ENCODE measurements around the gene SVEP1.

DNA sequence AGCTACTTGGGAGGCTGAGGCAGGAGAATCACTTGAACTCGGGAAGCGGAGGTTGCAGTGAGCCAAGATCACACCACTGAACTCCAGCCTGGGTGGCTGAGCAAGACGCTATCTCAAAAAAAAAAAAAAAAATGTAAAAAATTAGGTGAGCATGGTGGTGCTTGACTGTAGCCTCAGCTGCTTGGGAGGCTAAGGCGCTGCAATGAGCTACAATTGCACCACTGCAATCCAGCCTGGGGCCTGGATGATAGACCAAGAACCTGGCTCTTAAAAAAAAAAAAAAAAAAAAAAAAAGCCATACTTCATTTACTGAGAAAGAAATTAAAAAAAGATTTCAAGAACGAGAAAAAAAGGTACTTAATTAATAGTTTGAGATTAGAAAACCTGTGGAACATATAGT, 62.1 kb downstream of the SVEP1 start:
- TF ChIP-seq, protein P1, sequence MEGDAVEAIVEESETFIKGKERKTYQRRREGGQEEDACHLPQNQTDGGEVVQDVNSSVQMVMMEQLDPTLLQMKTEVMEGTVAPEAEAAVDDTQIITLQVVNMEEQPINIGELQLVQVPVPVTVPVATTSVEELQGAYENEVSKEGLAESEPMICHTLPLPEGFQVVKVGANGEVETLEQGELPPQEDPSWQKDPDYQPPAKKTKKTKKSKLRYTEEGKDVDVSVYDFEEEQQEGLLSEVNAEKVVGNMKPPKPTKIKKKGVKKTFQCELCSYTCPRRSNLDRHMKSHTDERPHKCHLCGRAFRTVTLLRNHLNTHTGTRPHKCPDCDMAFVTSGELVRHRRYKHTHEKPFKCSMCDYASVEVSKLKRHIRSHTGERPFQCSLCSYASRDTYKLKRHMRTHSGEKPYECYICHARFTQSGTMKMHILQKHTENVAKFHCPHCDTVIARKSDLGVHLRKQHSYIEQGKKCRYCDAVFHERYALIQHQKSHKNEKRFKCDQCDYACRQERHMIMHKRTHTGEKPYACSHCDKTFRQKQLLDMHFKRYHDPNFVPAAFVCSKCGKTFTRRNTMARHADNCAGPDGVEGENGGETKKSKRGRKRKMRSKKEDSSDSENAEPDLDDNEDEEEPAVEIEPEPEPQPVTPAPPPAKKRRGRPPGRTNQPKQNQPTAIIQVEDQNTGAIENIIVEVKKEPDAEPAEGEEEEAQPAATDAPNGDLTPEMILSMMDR (IDR thresholded peaks at IDR 0.05), result no peak
- TF ChIP-seq POLR2A (IDR thresholded peaks at IDR 0.05), result no peak
